ENCODE results near the gene CHRM1.

Gene CHRM1

DNA sequence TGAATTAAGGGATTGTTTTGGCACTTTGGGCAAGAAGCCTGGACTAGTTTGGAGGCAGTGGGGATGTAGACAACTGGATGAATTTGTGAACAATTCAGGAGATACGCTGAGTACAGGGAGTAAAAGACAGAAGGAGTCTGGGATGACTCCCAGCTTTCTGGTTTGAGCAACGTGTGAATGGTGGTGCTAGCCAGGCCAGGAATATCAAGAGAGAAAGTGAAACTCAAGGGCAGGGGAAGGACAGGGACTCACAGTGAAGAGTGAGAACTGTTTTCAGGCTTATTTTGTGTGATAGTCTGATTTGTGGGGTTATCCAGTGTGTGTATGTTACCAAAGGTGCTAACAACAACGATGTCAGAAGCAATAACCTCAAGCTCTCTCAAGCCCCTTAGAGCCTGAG is 15.9 kb downstream of the CHRM1 start:
- no peak for DNase-seq (ENCODE audit: low spot score)

DNA sequence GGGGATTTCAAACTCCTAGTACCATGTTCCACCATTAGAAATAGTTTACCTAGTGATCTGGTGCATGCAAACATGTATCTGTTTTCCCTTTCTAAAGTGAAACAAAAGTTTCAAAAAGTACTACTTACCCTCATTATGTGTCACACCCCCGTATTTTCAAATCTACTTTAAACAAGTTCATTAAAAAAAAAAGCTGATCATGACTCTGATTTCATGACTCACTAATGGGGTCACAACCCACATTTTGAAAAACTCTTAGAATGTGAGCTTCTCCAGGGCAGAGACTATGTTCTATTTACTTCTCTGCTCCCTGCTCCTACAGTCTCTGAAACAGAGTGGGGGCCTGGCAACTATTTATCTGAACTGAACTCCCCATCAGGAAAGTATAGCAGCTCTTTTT is 18.2 kb downstream of the CHRM1 start:
- DNase-seq (ENCODE audit: low spot score) = no peak

DNA sequence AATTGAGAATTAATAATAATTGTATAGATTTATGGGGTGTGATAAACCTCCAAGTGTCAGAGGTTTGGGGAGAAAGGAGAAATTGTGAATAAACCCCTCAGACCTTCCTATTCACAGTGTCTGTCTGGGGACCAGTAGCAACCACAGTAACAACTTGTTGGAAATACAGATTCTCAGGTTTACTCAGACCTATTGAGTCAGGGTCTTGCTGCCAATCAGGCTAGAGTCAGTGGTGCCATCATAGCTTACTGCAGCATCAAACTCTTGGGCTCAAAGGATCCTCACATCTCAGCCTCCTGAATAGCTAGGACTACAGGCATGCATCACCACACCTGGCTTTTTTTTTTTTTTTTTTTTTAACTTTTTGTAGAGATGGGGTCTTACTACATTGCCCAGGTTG is 23.1 kb downstream of the CHRM1 start:
- no peak for DNase-seq (ENCODE audit: low spot score)

DNA sequence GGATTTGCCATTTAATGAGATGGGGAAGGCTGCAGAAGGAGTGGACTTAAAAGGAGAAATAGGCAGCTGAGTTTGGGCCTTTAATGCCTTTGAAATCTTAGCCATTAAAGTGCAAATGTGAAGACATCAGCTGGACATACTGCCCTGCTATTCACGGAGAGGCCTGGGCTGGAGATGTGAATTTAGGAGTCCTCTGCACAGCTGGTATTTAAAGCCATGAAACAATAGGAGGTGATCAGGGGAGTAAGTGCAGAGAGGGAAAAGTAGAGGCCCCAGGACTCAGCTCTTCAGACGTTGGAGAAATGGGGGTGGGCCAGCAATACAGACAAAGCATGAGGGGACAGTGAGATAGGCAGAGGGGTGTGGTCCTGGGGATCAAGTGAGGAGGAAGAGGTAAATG is 23.9 kb downstream of the CHRM1 start:
- no peak for DNase-seq (ENCODE audit: low spot score)

DNA sequence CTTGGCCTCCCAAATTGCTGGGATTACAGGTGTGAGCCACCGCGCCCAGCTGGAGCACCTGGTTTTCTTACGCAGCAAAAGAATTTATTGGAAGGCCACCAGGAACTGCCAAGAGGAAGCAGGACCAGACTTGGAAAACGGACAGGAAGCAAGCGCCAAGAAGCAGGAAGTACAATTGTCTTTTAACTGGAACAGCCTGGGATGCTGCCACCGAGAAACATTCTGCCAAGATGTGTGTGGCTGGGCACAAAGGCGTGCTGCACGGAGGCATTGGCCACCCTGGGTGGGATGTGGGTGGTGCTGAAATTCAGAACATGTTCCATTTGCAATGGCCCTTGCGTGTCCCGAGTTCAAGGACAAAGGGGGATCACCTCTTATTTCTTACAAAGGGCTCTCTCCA is 25.1 kb downstream of the CHRM1 start:
- no peak for DNase-seq (ENCODE audit: low spot score)

DNA sequence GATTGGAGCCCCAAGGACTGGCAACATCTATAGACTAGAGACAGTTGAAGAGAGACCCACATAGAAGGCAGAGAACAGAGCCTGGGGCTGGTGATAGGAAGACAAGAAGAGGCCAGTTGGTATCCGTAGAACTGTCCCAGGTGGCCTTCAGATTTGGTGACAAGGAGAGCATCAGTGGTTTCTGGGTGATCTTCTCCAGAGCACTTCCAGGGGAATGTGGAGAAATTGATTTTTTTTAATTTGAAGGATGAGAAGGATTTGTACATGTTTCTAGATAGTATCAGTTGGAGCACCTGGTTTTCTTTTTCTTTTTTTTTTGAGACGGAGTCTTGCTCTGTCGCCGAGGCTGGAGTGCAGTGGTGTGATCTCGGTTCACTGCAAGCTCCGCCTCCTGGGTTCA is 25.7 kb downstream of the CHRM1 start:
- no peak for DNase-seq (ENCODE audit: low spot score)

DNA sequence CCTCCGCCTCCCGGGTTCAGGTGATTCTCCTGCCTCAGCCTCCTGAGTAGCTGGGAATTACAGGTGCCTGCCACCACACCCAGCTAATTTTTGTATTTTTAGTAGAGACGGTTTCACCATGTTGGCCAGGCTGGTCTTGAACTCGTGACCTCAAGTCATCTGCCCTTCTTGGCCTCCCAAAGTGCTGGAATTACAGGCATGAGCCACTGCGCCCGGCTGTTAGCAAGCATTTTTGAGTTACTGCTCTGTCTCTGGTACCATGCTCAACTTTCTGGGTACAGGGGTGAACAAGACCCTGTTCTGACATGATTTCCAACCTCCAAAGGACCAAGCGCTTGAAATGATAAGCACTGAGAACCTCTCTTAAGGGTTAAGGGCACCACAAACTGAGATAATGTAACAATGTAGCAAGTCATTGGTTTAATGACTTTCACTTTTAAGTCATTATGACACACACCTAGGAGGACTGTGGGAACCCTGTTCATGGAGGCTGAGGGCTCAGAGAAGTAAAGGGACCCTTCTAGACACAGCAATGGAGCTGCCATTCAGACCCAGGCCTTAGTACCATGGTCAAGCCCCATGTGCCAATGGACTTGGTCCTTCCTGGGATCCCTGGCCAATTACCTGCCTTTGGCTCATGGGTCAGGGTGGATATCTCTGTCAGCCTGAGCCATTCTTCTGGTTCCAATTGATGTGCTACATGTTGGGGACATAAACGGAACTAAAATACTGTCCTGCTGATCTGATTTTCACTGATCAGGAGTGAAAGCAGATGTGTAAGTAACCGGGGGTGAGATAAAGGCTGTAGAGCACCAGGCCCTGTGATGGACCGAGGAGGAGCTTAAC is 28.9 kb downstream of the CHRM1 start:
- no peak for DNase-seq (ENCODE audit: low spot score)

DNA sequence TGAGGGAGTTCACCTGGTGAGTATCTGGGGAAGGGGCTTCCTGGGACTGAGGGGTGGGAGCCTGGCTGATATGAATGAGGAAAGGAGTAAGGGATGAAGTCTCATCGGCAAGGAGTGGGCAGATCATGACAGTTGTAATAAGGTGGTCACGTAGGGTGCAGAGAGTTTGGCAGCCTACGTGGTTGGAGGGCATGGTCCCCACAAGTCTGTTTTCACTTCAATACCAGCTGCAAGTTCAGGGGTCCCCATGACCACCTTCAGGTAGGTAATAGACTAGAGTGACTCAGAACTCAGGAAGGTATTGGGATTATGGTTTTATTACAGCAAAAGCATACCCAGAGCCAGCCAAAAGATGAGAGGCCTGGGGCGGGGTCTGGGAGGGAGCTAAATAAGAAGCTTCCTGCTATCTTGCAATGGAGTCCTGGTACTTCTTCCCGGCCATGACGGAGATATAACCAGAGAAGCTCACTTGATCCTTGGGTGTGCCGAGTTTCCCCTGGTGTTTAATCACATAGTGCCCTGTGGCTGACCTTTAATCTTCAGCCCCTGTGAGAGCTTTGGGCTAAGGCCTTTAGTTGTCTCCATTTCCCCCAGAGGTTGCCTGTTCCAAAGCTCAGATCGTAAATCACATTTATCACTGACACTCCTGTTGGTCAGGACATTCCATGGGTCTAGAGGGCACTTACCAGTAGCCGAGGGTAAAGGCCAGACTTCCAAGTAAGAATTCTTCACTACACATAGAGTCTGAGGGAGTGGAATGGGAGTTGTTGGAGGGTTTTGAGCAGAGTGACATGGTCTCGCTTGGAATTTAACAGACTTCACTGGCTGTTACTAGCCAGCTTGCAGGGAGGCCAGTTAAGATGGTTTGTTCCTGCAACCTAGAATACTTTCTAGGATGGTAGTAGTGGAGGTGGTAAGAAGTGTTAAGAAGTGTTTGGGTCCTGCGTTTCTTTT is 31.4 kb downstream of the CHRM1 start:
- no peak for DNase-seq (ENCODE audit: low spot score)

DNA sequence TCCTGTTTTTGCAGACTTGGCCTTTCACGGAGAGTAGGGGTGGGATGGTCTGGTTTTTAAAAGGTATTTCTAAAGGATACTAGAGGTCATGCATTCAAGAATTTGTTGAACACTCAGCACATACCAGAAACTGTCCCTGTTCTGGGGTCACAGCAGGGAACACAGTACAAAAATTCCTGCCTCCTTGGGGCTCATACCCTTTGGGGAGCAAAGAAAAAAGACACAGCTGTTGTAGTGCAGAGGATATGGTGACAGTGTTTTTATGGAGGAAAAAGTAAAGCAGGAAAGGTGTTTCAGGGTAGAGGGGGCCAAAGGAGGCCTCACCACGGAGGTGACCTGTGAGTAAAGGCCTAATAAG is 32.1 kb downstream of the CHRM1 start:
- DNase-seq (ENCODE audit: low spot score) = no peak

DNA sequence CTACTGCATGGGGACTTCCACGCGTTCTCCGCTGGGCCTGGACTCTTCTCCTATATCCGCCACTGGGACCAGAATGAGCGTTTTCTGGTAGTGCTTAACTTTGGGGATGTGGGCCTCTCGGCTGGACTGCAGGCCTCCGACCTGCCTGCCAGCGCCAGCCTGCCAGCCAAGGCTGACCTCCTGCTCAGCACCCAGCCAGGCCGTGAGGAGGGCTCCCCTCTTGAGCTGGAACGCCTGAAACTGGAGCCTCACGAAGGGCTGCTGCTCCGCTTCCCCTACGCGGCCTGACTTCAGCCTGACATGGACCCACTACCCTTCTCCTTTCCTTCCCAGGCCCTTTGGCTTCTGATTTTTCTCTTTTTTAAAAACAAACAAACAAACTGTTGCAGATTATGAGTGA is 32.8 kb downstream of the CHRM1 start:
- DNase-seq (ENCODE audit: low spot score) = no peak

DNA sequence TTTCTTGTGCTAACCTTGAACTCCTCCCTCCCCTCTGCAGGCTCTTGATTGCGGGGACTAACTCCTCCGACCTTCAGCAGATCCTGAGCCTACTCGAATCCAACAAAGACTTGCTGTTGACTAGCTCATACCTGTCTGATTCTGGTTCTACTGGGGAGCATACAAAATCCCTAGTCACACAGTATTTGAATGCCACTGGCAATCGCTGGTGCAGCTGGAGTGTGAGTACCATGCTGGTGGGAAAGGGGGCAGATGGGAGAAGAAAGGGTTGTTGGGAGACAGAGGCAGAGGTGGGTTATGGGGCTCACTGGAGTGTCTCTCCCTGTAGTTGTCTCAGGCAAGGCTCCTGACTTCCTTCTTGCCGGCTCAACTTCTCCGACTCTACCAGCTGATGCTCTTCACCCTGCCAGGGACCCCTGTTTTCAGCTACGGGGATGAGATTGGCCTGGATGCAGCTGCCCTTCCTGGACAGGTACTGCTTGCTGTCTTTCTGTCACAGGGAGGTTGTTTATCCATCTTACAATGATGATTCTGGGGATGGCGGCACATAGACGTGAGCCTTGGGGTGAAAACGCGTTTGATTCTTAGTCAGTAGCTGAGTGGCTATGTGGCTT is 35.9 kb downstream of the CHRM1 start:
- DNase-seq (ENCODE audit: low spot score) = no peak

DNA sequence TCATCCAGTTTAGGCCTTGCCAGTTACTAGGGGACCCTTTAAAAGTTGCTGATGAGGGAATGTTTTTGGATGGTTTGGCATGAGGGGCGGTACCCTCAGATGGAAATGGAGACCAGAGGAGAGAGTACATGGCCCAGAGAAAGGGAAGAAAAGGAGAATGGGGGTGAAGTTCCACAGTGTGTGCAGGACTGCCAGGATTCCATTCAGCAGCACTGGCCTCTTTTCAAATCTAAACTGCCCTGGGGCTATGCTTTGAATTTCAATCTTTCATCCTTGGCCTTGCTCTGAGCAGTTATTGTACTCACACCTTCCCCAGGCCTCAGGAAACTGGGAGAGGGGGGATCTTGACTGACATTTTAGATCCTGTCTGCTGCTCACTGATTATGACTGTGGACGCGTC is 37.5 kb downstream of the CHRM1 start:
- DNase-seq (ENCODE audit: low spot score) = no peak

DNA sequence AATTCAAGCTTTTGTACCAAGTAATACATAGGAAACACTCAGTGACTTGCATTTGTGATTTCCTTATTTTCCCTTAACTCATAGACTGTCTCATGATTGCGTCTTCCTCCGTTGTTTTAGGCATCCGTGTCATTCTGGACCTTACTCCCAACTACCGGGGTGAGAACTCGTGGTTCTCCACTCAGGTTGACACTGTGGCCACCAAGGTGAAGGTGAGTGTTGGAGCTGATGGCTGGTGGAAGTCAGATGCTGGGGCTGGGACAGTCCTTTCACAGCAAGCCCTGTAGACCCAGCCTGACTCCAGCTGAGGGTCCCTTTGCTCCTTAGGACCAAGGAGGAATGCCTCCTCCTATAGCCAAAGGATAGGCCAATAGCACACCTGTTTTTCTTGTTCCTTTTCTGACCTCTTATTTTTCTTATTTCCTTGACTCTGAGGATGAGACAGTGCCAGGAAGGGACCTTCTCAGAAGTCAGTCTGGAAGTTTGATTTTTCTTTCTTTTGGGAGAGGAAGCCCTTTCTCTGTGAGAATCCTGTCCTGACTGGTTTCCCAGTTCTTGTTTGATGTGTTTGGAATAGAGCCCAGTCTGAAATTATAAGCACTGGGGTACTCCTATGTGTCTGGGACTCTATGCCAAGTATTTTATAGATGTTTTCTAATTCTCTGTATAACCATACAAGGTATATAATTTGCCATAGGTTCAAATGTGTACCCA is 38.2 kb downstream of the CHRM1 start:
- DNase-seq (ENCODE audit: low spot score) = no peak

DNA sequence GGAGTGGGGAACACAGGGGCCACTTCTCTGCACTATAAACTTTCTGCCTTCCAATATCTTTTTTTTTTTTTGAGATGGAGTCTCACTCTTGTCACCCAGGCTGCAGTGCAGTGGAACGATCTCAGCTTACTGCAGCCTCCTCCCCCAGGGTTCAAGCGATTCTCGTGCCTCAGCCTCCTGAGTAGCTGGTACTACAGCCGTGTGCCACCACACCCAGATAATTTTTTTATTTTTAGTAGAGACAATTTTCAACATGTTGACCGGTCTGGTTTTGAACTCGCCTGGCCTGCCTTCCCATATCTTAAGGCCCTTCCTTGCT is 38.8 kb downstream of the CHRM1 start:
- no peak for DNase-seq (ENCODE audit: low spot score)

DNA sequence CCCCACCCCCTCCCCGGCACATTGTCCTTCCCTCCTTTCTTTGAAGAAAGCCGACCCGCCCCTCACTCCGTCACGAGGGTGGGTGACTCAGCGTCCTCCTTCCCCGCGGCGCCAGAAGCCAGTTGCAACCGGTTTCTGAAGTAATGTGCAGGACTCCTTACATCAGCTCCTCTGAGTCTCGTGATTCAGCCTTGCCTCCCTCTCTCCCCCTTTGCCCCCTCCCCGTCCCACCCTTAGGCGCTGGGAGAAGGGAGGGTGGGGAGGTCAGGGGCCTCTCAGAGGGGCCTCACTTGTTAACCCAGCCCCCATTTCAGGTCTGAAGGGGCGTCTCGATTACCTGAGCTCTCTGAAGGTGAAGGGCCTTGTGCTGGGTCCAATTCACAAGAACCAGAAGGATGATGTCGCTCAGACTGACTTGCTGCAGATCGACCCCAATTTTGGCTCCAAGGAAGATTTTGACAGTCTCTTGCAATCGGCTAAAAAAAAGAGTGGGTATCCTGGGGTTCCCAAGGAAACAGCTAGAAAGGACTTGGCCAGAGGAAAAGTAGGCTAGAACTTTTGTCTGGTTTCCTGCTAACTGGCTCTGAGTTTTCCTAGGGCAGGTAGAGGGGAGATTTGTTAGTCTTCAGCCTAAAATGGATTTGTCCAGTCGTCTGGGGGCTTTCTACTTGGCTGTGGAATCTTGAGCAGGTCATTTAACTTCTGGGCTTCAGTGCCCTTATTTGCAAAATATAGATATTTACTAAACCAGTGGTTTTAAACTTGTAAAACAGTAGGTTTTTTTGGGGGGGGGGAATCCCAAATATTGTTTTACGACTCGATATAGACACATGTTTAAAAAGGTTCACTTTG is 39.4 kb downstream of the CHRM1 start:
- peak; percentile 96 for DNase-seq (ENCODE audit: low spot score)

DNA sequence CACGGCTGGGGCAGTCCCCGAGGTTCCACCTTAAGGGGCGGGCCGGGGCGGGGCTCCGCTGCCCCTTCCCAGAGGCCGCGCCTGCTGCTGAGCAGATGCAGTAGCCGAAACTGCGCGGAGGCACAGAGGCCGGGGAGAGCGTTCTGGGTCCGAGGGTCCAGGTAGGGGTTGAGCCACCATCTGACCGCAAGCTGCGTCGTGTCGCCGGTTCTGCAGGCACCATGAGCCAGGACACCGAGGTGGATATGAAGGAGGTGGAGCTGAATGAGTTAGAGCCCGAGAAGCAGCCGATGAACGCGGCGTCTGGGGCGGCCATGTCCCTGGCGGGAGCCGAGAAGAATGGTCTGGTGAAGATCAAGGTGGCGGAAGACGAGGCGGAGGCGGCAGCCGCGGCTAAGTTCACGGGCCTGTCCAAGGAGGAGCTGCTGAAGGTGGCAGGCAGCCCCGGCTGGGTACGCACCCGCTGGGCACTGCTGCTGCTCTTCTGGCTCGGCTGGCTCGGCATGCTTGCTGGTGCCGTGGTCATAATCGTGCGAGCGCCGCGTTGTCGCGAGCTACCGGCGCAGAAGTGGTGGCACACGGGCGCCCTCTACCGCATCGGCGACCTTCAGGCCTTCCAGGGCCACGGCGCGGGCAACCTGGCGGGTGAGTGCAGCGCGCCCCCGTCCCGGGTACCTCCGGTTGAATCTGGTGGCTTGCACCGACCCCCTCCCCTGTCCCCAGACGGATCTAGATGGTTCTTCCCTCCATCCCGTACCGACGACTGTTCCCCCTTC is 40.2 kb downstream of the CHRM1 start, which contains the start of gene SLC3A2:
SLC3A2 (plus strand) TSS at position 94 of the 776 bp plus-strand sequence; CDS start at position 222, 128 bp downstream.
- DNase-seq (ENCODE audit: low spot score) = peak; percentile 86

DNA sequence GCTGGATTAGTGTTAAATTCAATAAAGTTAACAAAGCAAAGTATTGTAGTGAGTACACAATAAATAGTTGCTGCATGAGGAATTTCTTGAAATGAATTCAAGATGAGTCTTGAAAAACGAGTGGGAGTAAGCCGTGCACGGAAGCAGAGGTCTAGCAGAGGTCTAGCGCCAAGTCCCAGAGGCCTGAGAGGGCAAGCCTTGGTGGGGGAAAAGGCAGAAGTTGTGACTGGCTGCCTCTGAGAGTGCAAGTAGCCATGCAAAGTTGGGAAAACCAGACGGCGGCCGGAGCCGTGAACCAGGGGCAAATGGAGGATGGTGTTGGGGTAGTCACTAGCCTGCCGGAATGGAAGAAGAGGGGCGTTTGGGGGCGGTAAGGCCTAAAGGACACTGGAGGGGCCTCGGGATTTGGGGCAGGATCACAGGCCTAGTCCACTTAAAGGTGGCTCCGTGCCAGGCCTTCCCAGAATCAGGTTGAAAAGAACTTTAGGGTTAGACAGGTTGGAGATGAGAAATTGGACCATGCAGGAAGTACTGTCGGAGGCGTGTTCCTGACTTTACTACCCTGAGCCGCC is 40.8 kb downstream of the CHRM1 start:
- DNase-seq (ENCODE audit: low spot score) = peak; percentile 84

DNA sequence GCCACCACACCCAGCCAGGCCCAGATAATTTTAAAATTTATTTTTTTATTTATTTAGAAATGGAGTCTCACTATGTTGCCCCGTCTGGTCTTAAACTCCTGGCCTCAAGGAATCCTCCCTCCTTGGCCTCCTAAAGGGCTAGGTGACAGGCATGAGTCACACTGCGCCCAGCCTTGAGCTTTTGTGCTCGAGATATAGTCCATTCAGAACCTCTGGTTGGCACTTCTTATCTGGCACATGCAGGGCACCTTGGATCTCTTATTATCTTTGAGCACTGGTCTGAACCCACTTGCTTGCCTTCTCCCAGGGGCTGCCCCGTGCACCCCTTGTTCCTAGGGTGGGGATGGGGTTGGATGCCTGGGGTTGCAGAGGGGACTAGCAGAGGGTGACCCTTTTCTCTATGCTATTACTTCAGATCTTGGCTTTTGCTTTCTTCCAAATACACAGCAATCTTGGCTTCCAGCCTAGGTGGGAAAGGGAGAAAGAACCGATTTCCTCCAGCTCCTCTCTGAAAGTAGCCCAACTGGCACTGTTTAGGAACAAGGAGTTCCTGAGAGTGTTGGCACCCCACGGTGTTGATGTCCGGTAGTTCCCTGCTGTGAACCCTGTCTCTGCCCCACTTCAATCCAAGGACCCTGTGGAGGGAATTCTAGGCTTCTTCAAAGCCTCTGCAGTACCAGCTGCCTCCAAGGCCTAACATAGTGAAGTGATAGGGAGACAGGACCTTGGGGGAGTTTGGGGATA is 41.8 kb downstream of the CHRM1 start:
- DNase-seq (ENCODE audit: low spot score) = no peak

DNA sequence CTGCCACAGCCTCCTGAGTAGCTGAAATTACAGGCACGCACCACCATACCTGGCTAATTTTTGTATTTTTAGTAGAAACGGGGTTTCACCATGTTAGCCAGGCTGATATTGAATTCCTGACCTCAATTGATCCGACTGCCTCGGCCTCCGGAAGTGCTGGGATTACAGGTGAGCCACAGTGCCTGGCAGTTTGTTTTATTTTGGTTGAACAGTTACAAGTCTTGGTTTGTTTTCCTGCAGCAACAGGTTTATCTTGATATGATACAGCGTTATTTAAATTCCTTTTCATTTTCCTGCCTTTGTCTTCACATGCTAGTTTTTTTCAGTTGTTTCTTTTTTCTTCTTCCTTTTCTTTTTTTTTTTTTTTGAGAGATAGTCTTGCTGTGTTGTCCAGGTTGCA is 44.5 kb downstream of the CHRM1 start:
- DNase-seq (ENCODE audit: low spot score) = no peak
